NB4 (cell line): Measurements from ENCODE around the gene JAK1.
A peak's percentile ranks its signal among the peaks of the same experiment; 100 is the strongest.

ENCODE experiments used
- DNase-seq: peaks from one replicate; pipeline ENCODE4 v3.0.0; 2010; ENCODE audit warnings: low read depth
- H3K4me3 ChIP-seq: one replicate; pipeline ENCODE4 v1.5.1; 2011; ENCODE audit warnings: mild to moderate bottlenecking, low read depth, low read length, moderate library complexity
- MYC ChIP-seq: IDR thresholded peaks from 2 replicates; pipeline ENCODE4 v1.6.1; 2011; ENCODE audit warnings: low read depth, low read length
- POLR2A ChIP-seq: IDR thresholded peaks from 2 replicates; pipeline ENCODE4 v1.6.1; 2011; ENCODE audit warnings: mild to moderate bottlenecking; ENCODE audit not compliant: insufficient read length; ENCODE audit errors: extremely low read depth
- TF ChIP-seq, protein P1 (sequence below): IDR thresholded peaks from 2 replicates; pipeline ENCODE4 v1.6.1; 2011; ENCODE audit warnings: low read depth, low read length
- TF ChIP-seq, protein P2 (sequence below): IDR thresholded peaks from one replicate; pipeline ENCODE4 v1.5.1; 2012; ENCODE audit warnings: low read depth, low read length

JAK1 gene

DNA sequence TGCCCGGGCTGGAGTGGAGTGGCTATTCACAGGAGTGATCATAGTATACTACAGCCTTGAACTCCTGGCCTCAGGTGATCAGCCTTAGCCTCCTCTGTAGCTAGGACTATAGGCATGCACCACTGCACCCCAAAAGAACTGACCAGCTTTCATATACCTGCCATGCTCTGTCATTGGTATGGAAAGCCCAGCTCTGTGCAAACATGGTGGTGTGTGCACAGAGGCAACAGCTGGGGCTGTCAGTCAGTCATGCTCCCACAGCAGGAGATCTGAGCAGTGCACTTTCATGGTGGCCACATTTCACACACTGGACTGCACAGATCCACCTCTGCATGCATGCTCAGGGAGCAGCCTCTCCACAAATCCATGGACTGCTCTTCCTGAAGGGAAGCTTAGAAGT is 8.8 kb upstream of the JAK1 start:
- DNase-seq, result no peak
- no peak for TF ChIP-seq POLR2A
- TF ChIP-seq, protein P1, sequence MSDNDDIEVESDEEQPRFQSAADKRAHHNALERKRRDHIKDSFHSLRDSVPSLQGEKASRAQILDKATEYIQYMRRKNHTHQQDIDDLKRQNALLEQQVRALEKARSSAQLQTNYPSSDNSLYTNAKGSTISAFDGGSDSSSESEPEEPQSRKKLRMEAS, result no peak
- TF ChIP-seq MYC, result no peak
- TF ChIP-seq, protein P2, sequence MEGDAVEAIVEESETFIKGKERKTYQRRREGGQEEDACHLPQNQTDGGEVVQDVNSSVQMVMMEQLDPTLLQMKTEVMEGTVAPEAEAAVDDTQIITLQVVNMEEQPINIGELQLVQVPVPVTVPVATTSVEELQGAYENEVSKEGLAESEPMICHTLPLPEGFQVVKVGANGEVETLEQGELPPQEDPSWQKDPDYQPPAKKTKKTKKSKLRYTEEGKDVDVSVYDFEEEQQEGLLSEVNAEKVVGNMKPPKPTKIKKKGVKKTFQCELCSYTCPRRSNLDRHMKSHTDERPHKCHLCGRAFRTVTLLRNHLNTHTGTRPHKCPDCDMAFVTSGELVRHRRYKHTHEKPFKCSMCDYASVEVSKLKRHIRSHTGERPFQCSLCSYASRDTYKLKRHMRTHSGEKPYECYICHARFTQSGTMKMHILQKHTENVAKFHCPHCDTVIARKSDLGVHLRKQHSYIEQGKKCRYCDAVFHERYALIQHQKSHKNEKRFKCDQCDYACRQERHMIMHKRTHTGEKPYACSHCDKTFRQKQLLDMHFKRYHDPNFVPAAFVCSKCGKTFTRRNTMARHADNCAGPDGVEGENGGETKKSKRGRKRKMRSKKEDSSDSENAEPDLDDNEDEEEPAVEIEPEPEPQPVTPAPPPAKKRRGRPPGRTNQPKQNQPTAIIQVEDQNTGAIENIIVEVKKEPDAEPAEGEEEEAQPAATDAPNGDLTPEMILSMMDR, result no peak
- no peak overlapping the region for H3K4me3 ChIP-seq

DNA sequence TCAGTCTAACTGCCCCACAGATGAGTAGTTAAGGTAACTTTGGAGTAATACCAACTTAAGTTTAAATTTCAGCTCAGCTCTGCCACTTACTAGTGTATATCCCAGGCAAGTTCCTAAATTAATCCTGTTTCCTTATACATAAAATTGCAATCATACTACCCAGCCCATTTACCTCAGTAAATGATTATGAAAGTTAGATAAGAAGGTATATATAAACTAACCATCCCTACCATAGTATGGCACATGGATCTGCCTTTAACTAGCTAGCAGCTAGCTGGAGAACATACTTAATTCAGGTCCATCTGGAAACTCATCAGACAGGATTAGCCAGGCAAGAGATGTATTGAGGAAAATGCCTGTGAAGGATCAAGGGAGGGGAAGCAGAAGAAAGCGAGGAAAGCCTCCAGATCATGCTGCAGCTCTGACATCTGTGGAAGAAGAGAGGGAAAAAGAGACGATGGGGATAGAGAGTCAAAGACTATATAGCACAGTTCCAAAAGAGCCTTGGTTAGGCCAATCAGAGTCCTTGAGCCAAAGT is 8.0 kb upstream of the JAK1 start:
- DNase-seq, result no peak
- H3K4me3 ChIP-seq, result no peak overlapping the region
- no peak for TF ChIP-seq MYC

DNA sequence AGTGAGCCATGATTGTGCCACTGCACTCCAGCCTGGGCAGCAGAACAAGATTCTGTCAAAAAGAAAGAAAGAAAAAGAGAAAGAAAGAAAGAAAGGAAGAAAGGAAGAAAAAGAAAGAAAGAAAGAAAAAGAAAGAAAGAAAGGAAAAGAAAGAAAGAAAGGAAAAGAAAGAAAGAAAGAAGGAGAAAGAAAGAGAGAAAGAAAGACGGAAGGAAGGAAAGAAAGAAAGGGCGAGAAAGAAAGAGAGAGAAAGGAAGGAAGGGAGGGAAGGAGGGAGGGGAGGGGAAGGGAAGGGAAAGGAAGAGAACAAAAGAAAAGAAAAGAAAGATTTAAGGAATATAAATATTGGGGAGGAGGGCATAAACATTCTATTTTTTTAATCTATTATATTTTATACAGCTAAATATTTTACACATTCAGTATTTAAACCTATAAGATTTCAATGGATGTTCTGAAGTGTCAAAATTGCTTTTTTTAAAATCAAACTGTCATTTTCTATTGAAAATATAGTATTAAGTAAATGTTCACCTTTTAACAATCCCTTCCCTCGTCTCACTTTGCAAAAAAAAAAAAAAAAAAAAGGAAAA is 6.8 kb upstream of the JAK1 start:
- no peak overlapping the region for H3K4me3 ChIP-seq
- TF ChIP-seq POLR2A (no peak), MYC (no peak)
- TF ChIP-seq, protein P1, result no peak
- TF ChIP-seq, protein P2, result no peak
- DNase-seq, result no peak

DNA sequence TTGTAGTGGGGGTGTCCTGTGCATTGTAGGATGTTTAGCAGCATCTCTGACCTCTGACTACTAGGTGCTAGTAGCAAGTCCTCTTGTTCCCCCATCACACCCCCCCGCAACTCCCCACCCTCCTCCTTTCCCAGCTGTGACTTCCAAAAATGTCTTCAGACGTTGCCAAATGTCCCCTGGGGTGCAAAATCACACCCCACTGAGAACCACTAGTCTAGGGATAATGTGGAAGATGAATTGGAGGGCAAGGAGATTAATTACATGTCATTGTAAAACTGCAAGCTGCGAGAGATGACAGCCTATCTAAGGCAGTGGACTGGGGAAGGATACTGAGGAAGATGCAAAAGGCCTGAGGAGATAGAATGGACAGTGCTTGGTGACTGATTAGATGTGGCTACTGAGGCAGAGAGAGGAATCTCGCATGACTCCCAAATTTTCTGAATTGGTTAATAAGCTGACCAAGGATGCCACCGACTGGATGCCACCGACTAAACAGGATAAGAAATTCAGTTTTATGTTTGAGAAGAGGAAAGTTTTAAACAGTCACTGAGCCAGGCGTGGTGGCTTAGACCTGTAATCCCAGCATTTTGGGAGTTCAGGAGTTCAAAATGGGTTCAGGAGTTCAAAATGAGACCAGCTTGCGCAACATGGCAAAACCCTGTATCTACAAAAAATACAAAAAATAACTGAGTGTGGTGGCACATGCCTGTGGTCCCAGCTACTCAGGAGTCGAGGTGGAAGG is 3.1 kb upstream of the JAK1 start:
- no peak overlapping the region for H3K4me3 ChIP-seq
- DNase-seq, result peak; percentile 12
- TF ChIP-seq, protein P1, result no peak
- no peak for TF ChIP-seq MYC
- TF ChIP-seq, protein P2, result no peak
- TF ChIP-seq POLR2A, result no peak

DNA sequence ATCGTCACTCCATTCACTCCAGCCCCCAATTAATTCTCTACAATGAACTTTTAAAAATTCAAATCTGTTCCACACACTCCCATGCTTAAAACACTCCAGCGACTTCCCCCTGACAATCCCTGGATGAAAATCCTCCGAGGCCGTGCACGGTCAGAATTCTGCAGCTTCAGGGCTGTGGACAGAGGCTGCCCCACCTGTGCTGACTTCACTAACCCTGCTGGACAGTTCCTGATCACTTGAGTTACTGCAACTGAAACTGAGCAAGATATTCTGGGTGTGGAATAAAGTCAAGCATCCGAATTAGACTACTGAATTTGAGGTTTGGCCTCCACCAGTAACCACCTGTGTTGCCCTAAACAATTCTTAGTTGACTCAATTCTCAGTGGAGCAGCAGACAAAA is 1.0 kb upstream of the JAK1 start:
- DNase-seq, result no peak
- no peak overlapping the region for H3K4me3 ChIP-seq

More for the DNA sequence above, 1.0 kb upstream of the JAK1 start:
- TF ChIP-seq POLR2A (no peak), MYC (no peak)
- TF ChIP-seq, protein P2, result no peak
- TF ChIP-seq, protein P1, result no peak
